ENCODE data around the gene HNRNPF.
A peak's percentile ranks its signal among the peaks of the same experiment; 100 is the strongest.

Gene HNRNPF

GRCh38 chr10:43342279-43343125 lies 66.5 kb downstream of the HNRNPF start:
- no peak for DNase-seq

GRCh38 chr10:43341450-43341849 lies 67.5 kb downstream of the HNRNPF start:
- DNase-seq = no peak

- DNase-seq = peak; percentile 88
These were observed 68.4 kb downstream of the HNRNPF start for GRCh38 chr10:43340619-43341018.

- DNase-seq = no peak
These were observed 68.9 kb downstream of the HNRNPF start for GRCh38 chr10:43340101-43340500.

- DNase-seq = no peak
These were observed 69.8 kb downstream of the HNRNPF start for GRCh38 chr10:43339136-43339535.

GRCh38 chr10:43338117-43338516 lies 70.9 kb downstream of the HNRNPF start:
- no peak for DNase-seq

GRCh38 chr10:43337536-43337935 lies 71.5 kb downstream of the HNRNPF start:
- DNase-seq = peak; percentile 75

- no peak for DNase-seq
These were observed 72.2 kb downstream of the HNRNPF start for GRCh38 chr10:43336641-43337318.

GRCh38 chr10:43336061-43336460 lies 72.9 kb downstream of the HNRNPF start:
- DNase-seq = no peak
